Measurements from ENCODE around the gene ADIPOR1. TPM values are rescaled to one million over a fixed set of nuclear protein-coding genes. Genes with fewer than 3 reads are reported as not detected.
"Not testable (repeated sequence)": the region's sequence is repeated elsewhere in the genome, so short reads cannot be mapped to it uniquely, and the experiment has no call there.

ADIPOR1 gene
- total RNA-seq, 2 experiments from 2014 or later = 64.8 to 64.9 TPM

DNA sequence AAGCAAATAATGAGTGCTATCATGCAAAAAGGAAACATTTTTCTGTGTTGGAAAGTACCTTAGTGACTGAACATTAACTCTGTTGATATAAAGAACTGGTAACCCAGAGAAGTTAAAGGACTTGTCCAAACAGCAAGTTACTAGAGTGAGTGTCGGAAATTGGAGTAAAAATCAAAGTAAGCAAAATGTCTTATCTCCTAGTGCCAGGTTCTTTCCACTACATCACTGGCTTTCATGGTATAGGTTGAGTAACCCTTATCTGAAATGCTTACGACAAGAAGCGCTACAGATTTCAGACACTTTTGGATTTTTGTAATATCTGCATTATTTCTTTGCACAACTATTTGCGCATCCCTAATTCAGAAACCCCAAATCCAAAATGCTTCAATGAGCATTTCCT lies 52.8 kb downstream of the ADIPOR1 start:
- DNase-seq (no peak), ATAC-seq (ENCODE audit: low read depth) (no peak)
- H3K4me1 Mint-ChIP-seq = no peaks in the 10 kb centered on the region
- H3K27ac Mint-ChIP-seq = no peak overlapping the region
- peaks cover 19% of the 10 kb centered on the region for H3K36me3 Mint-ChIP-seq
- no peaks in the 10 kb centered on the region for H3K27me3 Mint-ChIP-seq
- no peaks in the 10 kb centered on the region for H3K9me3 Mint-ChIP-seq
- POLR2A ChIA-PET = no interaction called here
- no peak overlapping the region for H3K4me3 Mint-ChIP-seq

DNA sequence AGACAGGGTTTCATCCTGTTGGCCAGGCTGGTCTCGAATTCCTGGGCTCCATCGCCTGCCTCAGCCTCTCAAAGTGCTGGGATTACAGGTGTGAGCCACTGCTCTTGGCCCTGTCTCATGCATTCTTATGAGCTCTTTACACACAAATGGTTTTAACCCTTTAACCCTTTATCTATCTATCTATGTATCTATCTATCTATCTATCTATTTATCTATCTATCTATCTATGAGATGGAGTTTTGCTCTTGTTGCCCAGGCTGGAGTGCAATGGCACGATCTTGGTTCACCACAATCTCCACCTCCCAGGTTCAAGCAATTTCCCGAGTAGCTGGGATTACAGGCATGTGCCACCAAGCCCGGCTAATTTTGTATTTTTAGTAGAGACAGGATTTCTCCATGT lies 54.3 kb downstream of the ADIPOR1 start:
- H3K27me3 Mint-ChIP-seq; DNase-seq; POLR2A ChIA-PET; H3K9me3 Mint-ChIP-seq; H3K4me1 Mint-ChIP-seq; H3K4me3 Mint-ChIP-seq; H3K27ac Mint-ChIP-seq; ATAC-seq (ENCODE audit: low read depth): not testable (repeated sequence)
- peaks cover 17% of the 10 kb centered on the region for H3K36me3 Mint-ChIP-seq

DNA sequence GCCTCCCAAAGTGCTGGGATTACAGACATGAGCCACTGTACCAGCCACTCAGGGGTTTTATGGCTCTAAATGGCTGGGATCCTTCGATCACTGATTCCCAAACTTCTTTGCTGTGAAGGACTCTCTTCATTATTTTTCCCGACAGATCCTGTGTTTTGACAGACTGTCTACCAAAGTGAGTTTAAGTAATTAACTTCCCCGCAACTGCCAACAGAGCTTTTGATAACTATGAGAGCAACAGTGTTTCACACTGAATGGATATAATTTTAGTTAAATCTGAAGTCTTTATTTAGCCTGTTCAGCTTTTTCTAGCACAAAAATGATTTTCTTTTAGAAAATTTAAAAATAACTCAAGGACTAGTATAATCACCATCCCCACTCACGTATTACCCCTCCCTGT lies 56.6 kb downstream of the ADIPOR1 start:
- POLR2A ChIA-PET = no interaction called here

DNA sequence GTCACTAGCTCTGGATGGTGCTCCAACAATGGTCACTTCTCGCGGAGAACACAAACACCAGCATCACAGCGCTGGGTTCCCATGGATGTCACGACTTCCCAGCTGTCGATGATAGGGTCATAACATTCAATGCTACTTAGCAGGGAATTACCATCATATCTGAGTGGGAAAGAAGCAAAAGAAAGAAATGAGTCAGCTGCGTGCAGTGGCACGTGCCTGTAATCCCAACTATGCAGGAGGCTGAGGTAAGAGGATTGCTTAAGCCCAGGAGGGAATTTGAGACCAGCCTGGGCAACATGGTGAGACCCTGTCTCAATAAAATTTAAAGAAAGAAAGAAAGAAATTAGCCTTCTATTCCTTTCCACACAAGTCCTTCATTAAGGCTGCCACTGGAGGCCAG lies 65.6 kb downstream of the ADIPOR1 start:
- POLR2A ChIA-PET = no interaction called here
- no peak for DNase-seq
- H3K27ac Mint-ChIP-seq = no peak overlapping the region
- H3K4me3 Mint-ChIP-seq = no peak overlapping the region
- H3K4me1 Mint-ChIP-seq = peaks cover 13% of the 10 kb centered on the region
- ATAC-seq (ENCODE audit: low read depth) = no peak
- H3K27me3 Mint-ChIP-seq = no peaks in the 10 kb centered on the region
- H3K9me3 Mint-ChIP-seq = no peaks in the 10 kb centered on the region
- H3K36me3 Mint-ChIP-seq = peaks cover 19% of the 10 kb centered on the region

More for the DNA sequence above, 56.6 kb downstream of the ADIPOR1 start:
- Mint-ChIP-seq H3K4me3 (no peak overlapping the region), H3K36me3 (peaks cover 24% of the 10 kb centered on the region), H3K27me3 (no peaks in the 10 kb centered on the region), H3K4me1 (no peaks in the 10 kb centered on the region), H3K27ac (no peak overlapping the region), H3K9me3 (no peaks in the 10 kb centered on the region)
- ATAC-seq (ENCODE audit: low read depth) (no peak), DNase-seq (no peak)

Other genes with a start within 250 kb of the ADIPOR1 start
- gene SYT2, start 247.9 kb downstream of the ADIPOR1 start, total RNA-seq = not detected
- 10 to 100 TPM; 45.2 to 55.5 TPM for gene KDM5B, start 149.9 kb downstream of the ADIPOR1 start, total RNA-seq
- gene PCAT6, start 147.4 kb downstream of the ADIPOR1 start, total RNA-seq = under 1 TPM in 1 of 2 experiments, not detected in 1; 0.61 TPM
- 10 to 100 TPM; 12.7 to 13.1 TPM for gene RABIF, start 69.2 kb downstream of the ADIPOR1 start, total RNA-seq
- 10 to 100 TPM; 30.1 to 30.5 TPM for gene KLHL12, start 31.1 kb downstream of the ADIPOR1 start, total RNA-seq
- gene CYB5R1, start 8.9 kb upstream of the ADIPOR1 start, total RNA-seq = 10 to 100 TPM; 30.6 to 35.2 TPM
- 10 to 100 TPM; 77.1 to 78.4 TPM for gene TMEM183A, start 49.1 kb upstream of the ADIPOR1 start, total RNA-seq
- 10 to 100 TPM; 48.5 to 56.0 TPM for gene PPFIA4, start 68.2 kb upstream of the ADIPOR1 start, total RNA-seq
- not detected for gene MYOG, start 127.7 kb upstream of the ADIPOR1 start, total RNA-seq
- not detected for gene ADORA1, start 169.4 kb upstream of the ADIPOR1 start, total RNA-seq
- gene MYBPH, start 217.5 kb upstream of the ADIPOR1 start, total RNA-seq = not detected
- gene CHI3L1, start 228.4 kb upstream of the ADIPOR1 start, total RNA-seq = under 1 TPM; 0.37 to 0.53 TPM